Cardiac atrium fibroblast (primary cell): ENCODE results near the gene LRP8. TPM values are rescaled to one million over a fixed set of nuclear protein-coding genes. Genes with fewer than 3 reads are reported as not detected.

Source experiments
- total RNA-seq: library from RNA; depleted of rRNA; stranded (reverse); fragments of >200 nt; gene quantifications from 2 replicates; pipeline ENCODE4 v1.2.3, GENCODE V29; 2015

LRP8 gene
- 12.3 and 16.4 TPM in 2 replicates for total RNA-seq

GRCh38 chr1:53328009-53328461, at the start of gene LRP8:
TSS of gene LRP8 (minus strand) at chr1:53328070. CDS start at chr1:53327912, 158 bp downstream.

GRCh38 chr1:53238197-53239155, 89.4 kb downstream of the LRP8 start, which contains the start of gene MAGOH:
TSS of gene MAGOH (minus strand) at chr1:53238518. CDS start at chr1:53238448, 70 bp downstream.

GRCh38 chr1:53220171-53220961, 107.5 kb downstream of the LRP8 start, which contains the start of gene CZIB:
TSS of gene CZIB (minus strand) at chr1:53220634. CDS start at chr1:53220575, 59 bp downstream.

GRCh38 chr1:53196485-53197290, 131.2 kb downstream of the LRP8 start, which contains the start of gene CPT2:
TSS of gene CPT2 (plus strand) at chr1:53196824. CDS start at chr1:53196944, 120 bp downstream.

Other genes starting within 250 kb of the LRP8 start
- 0.97 TPM in 1 of 2 replicates, not detected in the other for gene SLC1A7, start 185.4 kb downstream of the LRP8 start, total RNA-seq
- 13.7 and 27.4 TPM in 2 replicates for gene CPT2, start 131.2 kb downstream of the LRP8 start, total RNA-seq
- gene CZIB, start 107.4 kb downstream of the LRP8 start, total RNA-seq = 40.3 and 61.6 TPM in 2 replicates
- 21.7 and 22.5 TPM in 2 replicates for gene MAGOH, start 89.6 kb downstream of the LRP8 start, total RNA-seq
- gene DMRTB1, start 131.3 kb upstream of the LRP8 start, total RNA-seq = not detected in 2 replicates